Cardiac muscle cell (in vitro differentiated cells and primary cell): ENCODE data around the gene FAM83G. TPM values are rescaled to one million over a fixed set of nuclear protein-coding genes. Genes with fewer than 3 reads are reported as not detected.

Experiments used
- DNase-seq, 2 donors: peaks; one replicate each; pipeline versions ENCODE4 v3.0.0 to v3.0.0-alpha.2; 2010 to 2017; ENCODE audit warnings: low read depth in 1 of 2, low spot score in 1 of 2
- H3K27ac ChIP-seq: fragments of 200-600 bp; sonication (generic); 2 replicates; pipeline ENCODE4 v1.5.1; 2016
- H3K27me3 ChIP-seq: fragments of 200-600 bp; sonication (generic); 2 replicates; pipeline ENCODE4 v1.6.0; 2016; ENCODE audit warnings: control low read depth
- H3K36me3 ChIP-seq: fragments of 200-600 bp; sonication (generic); 2 replicates; pipeline ENCODE4 v1.5.1; 2016; ENCODE audit warnings: control low read depth
- H3K4me1 ChIP-seq: fragments of 200-600 bp; sonication (generic); 2 replicates; pipeline ENCODE4 v1.8.1; 2017; ENCODE audit warnings: low read depth, mild to moderate bottlenecking, mixed run types
- H3K4me3 ChIP-seq: fragments of 200-600 bp; sonication (generic); 2 replicates; pipeline ENCODE4 v1.5.1; 2016; ENCODE audit warnings: mild to moderate bottlenecking
- H3K9me3 ChIP-seq: fragments of 200-600 bp; sonication (generic); 2 replicates; pipeline ENCODE4 v1.5.1; 2017; ENCODE audit warnings: low read depth, mild to moderate bottlenecking, control low read depth
- polyA plus RNA-seq: library from polyadenylated mRNA; unstranded; fragments of >200 nt; fragmentation: Nextera tagmentation; extraction: Ambion mirVana; gene quantifications from 2 replicates; pipeline ENCODE4 v1.2.1, GENCODE V29; 2016
- total RNA-seq: library from RNA; depleted of rRNA; stranded (reverse); fragments of >200 nt; gene quantifications from 2 replicates; pipeline ENCODE4 v1.2.3, GENCODE V29; 2016
- TF ChIP-seq, protein P1 (sequence below): IDR thresholded peaks from 2 replicates; pipeline ENCODE4 v1.5.1; 2012; ENCODE audit warnings: low read depth, mild to moderate bottlenecking, low read length

The FAM83G gene
- total and polyA plus RNA-seq, 2 experiments from 2014 or later, result 0.83 to 8.0 TPM

DNA sequence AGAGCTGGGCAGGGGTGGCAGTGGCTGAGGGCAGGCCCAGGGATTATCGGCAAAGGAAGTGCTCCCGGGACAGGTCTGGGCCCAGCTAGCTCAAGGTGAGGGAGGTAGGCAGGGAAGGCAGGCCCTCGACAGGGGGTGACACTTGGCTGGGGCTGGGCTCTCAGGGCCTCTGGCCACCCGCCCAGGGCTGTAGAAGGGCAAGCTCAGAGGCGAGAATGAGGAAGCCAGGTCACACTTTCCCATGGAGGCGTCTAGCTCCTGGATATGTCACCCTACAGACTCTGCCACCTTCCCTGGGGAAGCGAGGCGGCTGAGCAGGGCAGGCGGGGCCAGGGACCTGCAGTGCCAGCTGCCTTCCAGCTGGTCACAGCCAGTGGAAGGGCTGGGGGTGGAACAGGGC is 19.1 kb downstream of the FAM83G start:
- Histone ChIP-seq H3K27me3 (no peaks in the 10 kb centered on the region), H3K4me1 (peaks cover 5% of the 10 kb centered on the region), H3K36me3 (no peaks in the 10 kb centered on the region), H3K9me3 (no peaks in the 10 kb centered on the region), H3K4me3 (no peak overlapping the region), H3K27ac (no peak overlapping the region)
- TF ChIP-seq, protein P1, sequence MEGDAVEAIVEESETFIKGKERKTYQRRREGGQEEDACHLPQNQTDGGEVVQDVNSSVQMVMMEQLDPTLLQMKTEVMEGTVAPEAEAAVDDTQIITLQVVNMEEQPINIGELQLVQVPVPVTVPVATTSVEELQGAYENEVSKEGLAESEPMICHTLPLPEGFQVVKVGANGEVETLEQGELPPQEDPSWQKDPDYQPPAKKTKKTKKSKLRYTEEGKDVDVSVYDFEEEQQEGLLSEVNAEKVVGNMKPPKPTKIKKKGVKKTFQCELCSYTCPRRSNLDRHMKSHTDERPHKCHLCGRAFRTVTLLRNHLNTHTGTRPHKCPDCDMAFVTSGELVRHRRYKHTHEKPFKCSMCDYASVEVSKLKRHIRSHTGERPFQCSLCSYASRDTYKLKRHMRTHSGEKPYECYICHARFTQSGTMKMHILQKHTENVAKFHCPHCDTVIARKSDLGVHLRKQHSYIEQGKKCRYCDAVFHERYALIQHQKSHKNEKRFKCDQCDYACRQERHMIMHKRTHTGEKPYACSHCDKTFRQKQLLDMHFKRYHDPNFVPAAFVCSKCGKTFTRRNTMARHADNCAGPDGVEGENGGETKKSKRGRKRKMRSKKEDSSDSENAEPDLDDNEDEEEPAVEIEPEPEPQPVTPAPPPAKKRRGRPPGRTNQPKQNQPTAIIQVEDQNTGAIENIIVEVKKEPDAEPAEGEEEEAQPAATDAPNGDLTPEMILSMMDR, result no peak
- no peak for DNase-seq

DNA sequence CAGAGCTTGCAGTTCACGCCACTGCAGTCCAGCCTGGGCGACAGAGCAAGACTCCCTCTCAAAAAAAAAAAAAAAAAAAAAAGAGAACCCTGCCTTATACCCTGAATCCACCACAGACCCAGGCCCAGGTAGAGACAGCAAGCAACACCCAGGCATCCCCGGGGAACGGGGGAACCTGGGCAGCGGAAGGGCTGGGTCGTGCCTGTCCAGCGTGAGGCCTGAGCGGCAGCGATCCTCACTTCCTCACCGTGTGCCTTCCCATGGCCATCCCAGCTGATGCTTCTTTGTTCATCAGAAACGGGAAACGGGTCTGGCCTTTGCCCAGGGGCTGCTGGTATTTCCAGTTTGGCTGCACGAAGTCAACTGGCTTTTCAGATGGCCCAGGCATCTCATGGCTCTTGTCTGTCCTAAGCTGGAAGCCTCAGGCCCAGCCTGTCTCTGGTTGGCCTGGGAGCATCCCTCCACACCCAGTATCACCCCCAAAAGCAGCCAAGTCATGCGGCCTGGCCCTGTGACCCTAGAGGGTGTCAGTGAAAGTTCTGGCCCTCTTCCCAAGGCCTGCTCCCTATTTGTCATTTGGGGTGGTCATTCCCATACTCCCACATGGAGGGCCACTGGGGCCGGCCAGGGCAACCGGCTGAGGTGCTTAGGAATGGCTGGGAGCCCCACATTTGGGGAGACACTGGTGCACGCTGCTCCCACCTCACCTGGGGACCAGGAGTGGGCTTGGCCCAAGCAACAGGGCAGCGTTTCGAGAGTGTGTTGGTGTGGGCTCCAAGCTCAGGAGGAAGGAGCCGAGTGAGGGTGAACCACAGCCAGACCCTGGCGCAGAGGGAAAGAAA is 20.1 kb downstream of the FAM83G start:
- H3K4me1 ChIP-seq, result peaks cover 5% of the 10 kb centered on the region
- TF ChIP-seq, protein P1, result no peak
- H3K27ac ChIP-seq, result no peak overlapping the region
- H3K4me3 ChIP-seq, result no peak overlapping the region
- no peaks in the 10 kb centered on the region for H3K36me3 ChIP-seq
- H3K9me3 ChIP-seq, result no peaks in the 10 kb centered on the region
- DNase-seq, result no peak
- no peaks in the 10 kb centered on the region for H3K27me3 ChIP-seq

DNA sequence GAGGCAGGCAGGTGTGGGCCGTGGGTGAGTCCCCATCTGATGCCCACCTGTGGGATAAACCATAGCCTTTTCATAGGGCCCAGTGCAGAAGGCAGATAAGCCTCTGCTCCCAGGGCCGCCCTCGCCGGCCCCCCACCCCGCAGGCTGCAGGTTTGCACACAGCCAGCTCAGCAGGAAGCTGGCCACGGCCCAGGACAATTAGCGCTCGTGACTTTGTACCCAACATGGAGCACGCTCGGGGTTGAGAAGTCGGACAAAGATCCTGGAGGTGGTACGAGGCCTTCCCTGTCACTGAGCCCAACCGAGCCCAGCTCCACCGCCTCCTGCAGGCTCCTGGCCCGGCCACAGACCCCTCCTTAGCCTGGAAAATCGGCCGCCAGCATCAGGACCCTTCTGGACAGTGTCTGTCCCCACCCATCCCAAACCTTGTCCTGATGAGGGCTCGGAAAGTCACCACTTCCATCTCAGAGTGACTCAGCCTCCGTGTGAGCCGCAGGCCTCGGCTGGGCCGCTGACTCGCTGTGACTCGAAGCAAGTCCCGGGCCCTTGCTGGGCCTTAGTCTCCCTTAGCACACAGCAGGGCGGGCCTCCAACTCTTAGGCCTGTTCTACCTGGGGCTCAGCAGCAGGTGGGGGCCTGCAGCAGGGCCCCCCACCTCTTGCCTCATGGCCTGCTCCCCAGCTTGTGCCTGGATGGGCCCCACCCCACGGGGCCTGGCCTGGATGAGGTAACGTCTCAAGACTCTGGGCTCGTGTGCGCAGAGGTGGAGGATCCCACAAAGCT is 22.7 kb downstream of the FAM83G start:
- no peaks in the 10 kb centered on the region for H3K27me3 ChIP-seq
- no peak overlapping the region for H3K27ac ChIP-seq
- H3K36me3 ChIP-seq, result no peaks in the 10 kb centered on the region
- no peak overlapping the region for H3K4me3 ChIP-seq
- peaks cover 5% of the 10 kb centered on the region for H3K4me1 ChIP-seq
- no peaks in the 10 kb centered on the region for H3K9me3 ChIP-seq
- DNase-seq, result peak in 1 of 2 donors; percentile 57
- TF ChIP-seq, protein P1, result no peak

DNA sequence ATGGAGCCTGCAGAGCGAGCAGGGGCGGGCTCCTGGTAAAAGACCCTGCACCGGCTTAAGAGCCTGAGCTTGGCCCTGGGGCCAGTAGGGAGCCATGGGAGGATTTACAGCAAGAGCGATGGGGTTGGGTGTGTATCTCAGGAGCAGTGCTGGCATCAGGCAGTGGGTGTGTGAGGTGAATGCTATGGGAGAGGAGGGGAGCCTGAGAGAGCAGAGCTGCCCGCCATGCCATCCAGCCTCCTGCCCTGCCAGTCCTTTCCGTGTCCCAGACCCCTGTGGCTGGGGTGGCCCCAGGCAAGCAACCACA is 23.3 kb downstream of the FAM83G start:
- TF ChIP-seq, protein P1, result no peak
- no peak for DNase-seq
- H3K27me3 ChIP-seq, result no peaks in the 10 kb centered on the region
- no peaks in the 10 kb centered on the region for H3K9me3 ChIP-seq
- H3K4me3 ChIP-seq, result no peak overlapping the region
- no peaks in the 10 kb centered on the region for H3K4me1 ChIP-seq
- H3K27ac ChIP-seq, result no peak overlapping the region
- no peaks in the 10 kb centered on the region for H3K36me3 ChIP-seq

DNA sequence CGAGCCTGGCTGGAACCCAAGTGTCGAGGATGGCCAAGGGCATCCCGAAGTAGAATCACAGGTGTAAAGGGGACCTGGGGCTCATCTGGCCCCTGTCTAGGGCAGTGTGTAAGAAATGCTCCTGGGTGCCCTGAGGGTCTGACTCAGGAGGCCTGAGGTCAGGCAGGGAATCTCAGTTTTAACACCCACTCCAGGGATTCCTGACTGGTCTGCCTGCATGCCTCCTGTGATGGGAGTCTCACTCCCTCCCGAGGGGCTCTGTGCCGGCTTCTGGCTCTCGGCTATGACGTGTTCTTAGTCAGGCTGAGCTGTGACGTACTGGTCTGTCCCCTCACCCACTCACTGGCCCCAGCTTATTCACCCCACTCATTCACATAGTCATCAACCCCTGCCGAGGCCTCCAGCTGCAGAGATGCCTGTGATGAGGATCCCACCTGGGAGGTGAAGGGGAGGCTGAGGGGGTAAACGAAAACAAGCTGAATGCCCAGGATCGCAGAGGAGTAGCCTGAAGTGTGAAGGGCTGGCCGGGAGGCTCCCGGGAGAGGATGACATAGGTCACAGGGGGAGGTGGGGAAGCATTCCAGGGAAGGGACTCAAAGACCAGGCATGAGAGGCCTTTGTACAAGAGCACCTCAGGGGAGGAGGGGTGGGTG is 23.8 kb downstream of the FAM83G start:
- Histone ChIP-seq H3K4me1 (no peaks in the 10 kb centered on the region), H3K9me3 (no peaks in the 10 kb centered on the region), H3K27ac (no peak overlapping the region), H3K27me3 (no peaks in the 10 kb centered on the region), H3K4me3 (no peak overlapping the region), H3K36me3 (no peaks in the 10 kb centered on the region)
- DNase-seq, result peak in 1 of 2 donors; percentile 31
- TF ChIP-seq, protein P1, result no peak
